GM21526 (cell line): ENCODE results near the gene ADD3.

ENCODE experiments used
- ATAC-seq: cut with Tn5 transposase; IDR thresholded peaks from one replicate; pipeline ENCODE4 v1.9.1; 2021; ENCODE audit warnings: moderate library complexity; ENCODE audit not compliant: unreplicated experiment, low FRiP score

Gene ADD3, protein sequence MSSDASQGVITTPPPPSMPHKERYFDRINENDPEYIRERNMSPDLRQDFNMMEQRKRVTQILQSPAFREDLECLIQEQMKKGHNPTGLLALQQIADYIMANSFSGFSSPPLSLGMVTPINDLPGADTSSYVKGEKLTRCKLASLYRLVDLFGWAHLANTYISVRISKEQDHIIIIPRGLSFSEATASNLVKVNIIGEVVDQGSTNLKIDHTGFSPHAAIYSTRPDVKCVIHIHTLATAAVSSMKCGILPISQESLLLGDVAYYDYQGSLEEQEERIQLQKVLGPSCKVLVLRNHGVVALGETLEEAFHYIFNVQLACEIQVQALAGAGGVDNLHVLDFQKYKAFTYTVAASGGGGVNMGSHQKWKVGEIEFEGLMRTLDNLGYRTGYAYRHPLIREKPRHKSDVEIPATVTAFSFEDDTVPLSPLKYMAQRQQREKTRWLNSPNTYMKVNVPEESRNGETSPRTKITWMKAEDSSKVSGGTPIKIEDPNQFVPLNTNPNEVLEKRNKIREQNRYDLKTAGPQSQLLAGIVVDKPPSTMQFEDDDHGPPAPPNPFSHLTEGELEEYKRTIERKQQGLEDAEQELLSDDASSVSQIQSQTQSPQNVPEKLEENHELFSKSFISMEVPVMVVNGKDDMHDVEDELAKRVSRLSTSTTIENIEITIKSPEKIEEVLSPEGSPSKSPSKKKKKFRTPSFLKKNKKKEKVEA

DNA sequence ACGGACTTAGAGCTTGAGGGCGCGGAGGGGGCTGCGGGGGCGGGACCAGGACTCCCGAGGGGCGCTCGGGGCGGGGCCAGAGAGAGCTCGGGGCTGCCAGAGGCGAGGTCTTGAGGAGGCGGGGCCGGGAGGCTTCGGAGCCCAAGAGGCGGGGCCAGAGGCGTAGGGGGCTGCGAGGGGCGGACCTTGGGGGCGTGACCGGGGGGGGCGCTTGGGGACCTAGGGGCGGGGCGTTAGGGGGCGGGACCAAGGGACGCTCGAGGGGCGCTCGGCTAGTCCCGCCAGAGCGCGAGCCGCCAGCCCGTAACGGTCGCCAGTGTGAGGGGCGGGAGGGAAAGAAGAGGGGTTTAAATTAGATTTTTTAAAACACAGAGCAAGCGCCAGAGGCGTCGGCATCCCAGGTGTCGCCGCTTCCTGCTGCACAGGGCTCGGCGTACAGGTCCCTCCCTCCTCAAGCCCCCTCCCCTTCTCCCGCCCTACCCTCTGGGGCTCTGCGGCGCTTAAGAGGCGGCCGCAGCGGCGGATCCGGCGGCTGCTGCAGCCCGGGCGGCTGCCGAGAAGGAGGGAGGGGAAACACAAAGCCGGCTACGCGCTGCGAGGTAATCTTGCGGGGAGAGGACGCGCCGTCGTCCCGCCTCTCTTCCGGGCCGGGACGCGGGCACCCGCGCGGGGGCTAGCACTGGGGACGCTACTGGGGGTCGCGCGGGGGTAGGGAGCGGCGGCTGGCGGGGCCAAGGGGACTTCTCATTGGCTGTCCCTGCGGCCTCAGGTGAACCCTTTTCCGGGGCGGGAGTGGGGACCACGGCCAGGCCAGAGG lies at the start of gene ADD3:
Gene ADD3 (plus strand): TSS at position 284 of the 817 bp plus-strand sequence. CDS start 92,670 bp downstream, outside the sequence.
- ATAC-seq = peak; percentile 71

DNA sequence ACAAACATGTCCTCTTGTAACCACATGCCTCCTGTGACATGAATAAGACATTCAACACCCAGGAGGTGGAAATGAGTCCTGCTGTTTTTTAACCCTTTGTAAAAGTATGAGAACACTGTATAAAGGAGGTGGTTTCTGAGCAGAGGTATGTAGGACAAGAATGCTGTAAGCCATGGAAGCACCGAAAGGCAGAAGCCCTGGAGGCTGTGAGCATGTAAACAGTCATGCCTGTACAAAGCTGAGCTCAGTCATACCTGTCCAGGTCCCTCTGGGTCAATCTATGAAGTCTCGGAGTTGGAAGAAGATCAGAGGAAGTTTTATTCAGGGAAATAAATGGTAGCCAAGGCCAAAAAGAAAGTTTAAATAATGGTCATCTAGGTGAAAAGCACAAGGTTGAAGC lies 49.7 kb upstream of the ADD3 start:
- ATAC-seq = no peak

DNA sequence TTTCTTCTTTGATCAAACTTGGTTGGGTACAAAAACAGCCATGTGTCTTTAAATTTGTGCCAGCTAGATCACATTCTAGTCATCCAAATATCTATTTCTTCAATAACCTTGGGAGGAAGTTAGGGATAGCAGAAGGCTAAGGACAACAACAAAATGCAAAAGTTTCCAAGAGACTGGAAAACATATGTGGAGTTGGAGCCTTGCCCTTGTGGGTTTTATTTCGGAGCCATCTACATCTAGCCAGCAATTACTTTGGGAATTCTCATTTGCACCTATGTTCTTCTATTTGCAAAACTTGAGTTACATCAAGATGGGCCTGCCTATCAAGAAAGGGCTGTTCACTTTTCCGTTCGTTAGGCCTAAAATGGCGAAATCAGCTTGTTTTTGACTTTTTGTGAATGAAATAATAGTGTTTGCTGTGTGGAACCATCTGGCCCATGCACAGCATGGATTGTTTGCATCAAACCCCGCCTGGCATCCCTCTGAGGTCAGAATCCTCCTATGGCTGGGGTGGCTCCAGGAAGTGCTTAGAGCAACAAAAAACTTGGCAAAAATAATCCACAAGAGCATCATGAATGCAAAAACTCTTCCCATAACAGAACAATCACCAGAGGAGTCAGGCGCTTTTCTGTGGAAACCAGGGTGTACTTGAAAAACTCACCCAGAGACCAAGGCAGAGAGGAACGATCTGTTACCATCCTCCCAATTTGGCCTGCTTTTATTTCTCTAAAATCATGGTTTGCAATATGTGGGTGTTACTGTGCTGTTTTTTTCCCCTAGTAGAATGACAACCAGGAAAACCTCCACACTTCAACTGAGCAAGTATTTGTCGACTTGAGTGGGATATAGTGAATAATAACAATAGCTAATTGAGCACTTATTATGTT lies 48.3 kb upstream of the ADD3 start:
- ATAC-seq = no peak

DNA sequence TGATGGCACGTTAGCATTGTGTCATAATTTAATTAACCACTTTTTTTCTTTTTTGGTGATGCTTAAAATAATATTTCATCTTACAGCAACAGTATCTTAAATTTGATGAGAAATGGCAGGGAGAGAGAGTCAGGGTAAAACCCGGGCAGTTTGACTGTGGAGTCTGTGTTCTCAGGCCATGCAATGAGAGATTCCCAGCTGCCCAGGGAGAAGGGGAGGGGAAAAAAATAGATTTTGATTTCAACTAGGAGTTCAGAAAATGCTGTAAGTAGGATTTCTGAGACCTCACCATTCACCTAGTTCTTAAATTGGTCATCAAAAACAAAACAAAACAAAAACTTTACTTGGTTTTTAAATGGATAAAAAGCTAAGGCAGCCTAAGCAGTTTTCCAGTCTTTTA lies 47.1 kb upstream of the ADD3 start:
- no peak for ATAC-seq

DNA sequence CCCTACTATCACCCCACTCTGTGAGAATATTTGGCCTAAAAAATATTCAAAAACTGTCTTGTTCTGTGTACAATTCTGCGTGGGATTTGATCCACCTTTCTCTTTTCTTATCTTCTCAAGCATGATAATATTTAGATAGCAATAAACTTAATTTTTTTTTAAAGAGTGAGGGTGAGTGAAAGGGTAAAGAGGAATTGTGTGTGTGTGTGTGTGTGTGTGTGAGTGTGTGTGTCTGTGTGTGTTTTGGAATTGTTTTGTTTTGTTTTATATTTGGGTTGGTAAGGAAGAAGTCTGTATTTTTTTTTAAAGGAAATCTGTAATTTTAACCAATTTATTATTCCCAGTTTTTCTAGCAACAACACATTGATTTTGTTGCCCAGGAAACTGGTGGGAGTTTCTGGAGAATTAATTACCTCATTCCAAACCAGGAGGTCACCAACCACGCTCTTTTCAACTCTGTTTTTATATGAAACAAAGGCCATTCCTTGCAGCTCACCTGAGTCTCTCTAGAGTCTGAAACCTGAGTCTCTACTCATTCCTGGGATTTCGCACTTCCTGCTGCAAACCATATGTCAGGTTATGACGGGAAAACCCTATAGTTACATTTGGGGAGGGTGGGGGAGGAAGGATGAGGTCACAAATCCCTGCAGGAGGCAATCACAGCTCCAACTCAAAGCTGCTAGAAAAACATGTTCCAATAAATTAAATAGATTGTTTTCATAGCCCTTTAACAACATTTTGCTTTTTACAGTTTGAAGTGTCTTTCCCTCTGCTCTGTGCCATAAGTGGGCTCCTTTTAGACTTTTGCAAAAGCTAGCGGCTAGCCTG lies 46.4 kb upstream of the ADD3 start:
- ATAC-seq = no peak

DNA sequence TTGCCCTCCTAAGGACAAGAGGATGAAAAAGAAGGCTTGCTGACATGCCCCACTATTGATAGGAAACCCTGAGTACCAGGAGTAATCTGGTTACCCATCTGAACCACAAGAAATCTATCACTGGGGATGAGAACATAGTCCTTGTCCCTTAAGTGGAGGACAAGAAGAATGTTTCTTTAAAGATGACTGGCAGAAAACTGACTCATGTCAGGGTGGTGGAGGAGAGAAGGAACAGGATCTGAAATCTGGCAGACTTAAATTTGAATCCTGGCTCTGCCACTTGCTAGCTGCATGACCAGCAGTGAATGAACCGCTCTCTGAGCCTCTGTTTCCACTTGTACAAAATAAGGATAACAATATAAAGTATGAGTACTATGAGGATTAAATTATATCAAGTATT lies 45.5 kb upstream of the ADD3 start:
- no peak for ATAC-seq

DNA sequence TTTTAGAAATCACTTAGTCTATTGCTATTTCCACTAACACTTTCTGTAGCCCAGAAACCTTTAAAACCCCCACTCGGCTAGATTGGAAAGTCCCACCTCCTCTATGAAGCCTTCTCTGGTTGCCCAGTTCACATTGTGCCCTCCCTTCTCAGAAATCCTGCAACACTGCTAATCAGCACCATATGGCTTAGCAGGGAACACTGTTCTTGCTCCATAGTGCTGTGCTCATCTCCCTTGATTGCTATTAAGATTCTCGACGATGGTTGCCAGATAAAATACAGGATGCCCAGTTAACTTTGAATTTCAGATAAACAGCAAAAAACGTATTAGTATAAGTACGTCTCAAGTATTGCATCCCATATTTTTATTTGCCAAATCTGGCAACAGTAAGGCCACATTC lies 44.3 kb upstream of the ADD3 start:
- no peak for ATAC-seq

DNA sequence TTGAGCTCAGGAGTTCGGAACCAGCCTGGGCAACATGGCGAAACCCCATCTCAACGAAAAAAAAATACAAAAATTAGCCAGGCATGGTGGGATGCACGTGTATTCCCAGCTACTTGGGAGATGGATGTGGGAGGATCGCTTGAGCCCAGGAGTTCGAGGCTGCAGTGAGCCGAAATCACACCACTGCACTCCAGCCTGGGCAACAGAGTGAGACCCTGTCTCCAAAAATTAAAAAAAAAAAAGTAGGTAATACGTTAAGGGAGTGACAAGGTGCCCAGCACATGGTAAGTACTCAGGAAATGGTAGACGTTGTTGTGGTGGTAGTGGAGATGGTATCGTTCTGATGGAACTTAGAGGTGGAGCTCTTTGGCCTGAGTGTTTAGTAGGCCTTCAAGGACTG lies 43.5 kb upstream of the ADD3 start:
- ATAC-seq = no peak

DNA sequence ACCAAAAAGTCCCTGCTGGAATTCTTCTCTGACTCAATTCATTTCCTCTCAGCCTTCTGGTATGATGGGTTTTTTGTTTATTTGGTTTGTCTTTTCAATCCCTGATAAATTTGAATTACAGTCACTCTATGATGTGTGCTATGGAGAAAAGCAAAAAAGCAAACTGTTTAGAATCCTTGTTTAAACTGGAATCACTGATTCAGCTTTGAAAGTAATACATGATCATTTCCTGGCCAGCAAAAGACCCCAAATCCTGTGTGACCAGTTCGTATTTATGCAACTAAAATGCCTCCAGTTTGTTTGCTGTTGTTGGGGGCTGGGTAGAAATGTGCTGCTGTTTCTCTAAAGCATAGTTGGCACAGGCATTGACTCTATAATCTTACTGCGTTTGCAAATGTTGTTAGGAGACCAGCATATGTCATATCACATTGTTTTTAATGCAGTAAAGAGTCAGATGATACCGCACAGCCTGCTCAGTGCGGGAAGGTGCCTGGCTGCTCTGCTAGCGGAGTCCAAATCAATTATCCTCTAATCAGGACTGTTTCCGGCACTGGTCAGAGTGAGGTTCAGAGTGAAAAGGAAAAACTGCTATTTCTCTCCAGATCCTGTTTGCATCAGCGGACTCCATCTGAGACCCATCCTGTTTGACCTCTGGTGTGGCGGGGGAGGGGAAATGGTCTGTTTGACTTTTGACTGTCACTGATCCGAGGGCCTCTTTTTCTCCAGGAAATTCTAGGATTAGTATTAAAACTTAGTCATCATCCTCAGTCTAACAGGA lies 40.6 kb upstream of the ADD3 start:
- ATAC-seq = no peak

DNA sequence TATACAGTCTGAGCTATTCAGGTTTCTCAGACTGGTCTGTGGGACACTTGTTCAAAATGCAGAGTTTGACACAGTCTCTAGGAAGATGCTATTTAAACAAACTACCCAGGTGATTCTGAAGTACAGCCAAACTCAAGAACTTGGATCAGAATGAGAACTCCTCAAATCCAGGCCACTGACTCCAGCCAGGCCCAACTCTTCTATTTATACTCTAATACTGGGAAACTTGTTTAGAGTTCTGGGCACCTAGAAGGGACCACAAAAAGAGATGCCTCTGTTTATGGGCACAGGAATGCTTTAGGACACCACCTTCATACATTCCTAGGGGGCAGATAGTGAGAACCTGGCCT lies 40.1 kb upstream of the ADD3 start:
- no peak for ATAC-seq

DNA sequence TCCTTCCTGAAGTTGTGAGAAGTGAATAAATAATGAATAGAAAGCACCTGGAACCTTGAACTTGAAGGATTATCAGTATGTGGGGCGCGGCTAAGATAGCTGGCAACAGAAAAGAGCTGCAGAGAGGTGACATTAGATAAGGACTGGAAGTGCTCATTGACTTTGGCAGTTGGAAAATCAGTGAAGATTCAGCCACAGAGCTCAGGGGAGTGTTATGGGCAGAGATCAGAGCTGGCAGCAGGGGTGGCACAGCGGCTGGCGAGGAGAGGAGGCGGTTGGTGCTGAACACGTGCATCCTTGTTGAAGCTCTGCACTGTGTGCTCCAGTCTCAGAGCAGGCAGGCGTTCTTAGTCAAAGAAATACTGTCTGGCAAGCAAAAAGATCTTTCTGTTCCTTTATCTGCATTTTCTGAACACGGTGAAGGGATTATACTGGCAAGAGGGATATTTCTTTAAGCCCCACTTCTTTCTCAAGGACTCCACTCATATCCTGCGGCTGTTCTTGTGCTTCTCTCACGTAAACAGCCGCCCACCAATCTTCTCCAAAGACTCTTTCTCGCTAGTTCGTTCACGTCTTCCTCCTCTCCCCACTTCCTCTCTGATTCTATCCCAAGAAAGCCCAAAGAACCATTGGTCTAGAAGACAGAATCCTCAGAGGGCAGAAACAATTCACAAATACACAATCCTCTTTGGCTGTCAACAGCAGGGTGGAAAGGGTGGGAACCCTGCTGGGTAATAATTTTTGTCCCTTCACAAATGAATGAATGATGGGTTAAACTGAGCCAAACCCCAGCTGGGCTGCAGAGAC lies 38.6 kb upstream of the ADD3 start:
- ATAC-seq = no peak

DNA sequence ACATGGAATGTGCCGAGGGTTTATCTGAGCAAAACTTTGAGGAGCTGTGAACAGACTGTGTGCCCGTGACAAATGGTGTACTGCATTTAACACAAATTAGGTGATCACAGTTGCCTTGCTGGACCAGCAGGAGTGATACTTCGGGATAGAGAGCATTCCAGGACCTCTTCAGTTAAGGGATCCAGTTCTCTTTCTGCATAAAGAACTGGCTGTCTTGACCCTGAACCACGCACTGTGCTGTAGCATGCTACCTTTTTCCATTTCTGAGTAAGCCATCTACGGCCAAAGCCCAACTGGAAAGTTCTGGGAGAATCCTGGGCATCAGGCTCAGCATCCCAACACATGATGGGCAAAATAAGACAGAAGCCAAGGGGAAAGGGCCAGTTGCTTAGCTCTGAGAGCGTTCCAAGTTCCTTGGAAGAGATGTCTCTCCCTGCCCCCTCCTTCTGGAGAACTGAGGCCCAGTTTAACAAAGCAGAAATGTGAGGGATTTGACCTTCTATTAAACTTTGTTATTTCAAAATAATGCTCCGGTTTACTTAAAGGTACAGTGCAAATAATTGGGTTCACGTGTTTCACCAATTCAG lies 37.9 kb upstream of the ADD3 start:
- no peak for ATAC-seq

DNA sequence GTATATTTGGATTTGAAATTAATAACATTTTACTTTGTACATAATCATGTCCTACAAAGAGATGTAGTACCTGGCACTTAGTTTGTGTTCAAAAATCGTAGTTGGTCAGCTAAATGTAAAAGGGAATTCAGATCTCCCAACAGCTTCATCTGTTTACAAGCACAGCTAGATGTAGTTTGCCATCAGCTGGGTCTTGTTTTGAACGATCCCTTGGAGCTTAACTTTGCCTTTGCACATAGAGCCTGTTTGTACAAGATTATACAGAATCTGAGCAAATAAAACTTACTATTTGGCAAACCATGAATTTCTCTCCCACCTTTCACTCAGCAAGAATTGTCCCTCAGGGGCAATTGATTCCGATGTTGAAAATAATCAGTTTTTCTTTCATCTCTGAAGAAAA lies 36.1 kb upstream of the ADD3 start:
- ATAC-seq = no peak

DNA sequence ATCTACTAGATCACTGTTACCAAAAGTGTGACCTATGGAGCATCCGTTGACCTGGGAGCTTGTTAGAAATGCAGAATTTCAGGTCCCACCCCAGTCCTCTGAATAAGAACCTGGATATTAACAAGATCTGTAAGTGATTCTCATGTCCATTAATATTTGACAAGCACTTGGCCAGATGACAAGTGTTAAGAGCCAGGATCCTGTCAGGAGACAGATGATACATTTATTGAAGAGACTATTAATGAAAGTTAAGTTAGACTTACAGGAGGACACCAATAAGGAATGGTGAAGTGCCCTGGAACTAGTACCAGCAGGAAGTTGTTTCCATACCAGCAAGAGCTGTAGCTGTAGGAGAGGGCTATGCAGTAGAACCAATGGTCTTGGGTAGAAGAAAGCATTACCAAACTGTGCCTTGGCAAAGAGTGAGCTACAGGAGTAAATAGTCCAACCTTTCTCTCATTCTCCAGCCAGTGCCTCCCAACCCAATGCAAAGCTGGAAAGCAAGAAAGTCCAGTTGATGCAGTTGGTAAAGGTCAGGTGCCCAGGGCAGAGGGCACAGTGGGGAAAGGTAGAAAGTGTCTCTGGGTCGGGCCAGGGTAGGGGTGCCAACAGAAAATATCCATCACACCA lies 35.3 kb upstream of the ADD3 start:
- no peak for ATAC-seq

DNA sequence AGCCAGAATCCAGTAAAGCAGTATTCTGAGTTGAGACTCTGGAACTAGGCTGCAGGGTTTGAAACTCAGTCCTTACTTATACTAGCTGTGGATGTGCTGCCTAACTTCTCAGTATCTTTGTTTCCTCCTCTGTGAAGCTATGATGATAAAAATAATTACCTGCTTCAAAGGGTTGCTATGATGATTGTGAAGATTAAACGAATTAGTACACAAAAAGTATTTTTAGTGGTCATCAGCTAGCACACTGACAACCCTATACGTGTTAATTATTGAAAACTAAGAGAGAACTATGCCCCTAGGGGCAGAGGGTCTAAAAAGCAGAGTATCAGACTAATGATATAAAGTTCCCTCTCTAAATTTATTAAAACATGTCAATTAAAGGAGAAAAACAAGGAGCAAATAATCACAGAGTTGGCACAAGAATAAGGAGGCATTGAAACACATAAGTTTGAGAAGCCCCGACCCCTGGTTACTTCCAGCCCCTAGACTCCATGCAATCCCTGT lies 34.4 kb upstream of the ADD3 start:
- ATAC-seq = no peak

DNA sequence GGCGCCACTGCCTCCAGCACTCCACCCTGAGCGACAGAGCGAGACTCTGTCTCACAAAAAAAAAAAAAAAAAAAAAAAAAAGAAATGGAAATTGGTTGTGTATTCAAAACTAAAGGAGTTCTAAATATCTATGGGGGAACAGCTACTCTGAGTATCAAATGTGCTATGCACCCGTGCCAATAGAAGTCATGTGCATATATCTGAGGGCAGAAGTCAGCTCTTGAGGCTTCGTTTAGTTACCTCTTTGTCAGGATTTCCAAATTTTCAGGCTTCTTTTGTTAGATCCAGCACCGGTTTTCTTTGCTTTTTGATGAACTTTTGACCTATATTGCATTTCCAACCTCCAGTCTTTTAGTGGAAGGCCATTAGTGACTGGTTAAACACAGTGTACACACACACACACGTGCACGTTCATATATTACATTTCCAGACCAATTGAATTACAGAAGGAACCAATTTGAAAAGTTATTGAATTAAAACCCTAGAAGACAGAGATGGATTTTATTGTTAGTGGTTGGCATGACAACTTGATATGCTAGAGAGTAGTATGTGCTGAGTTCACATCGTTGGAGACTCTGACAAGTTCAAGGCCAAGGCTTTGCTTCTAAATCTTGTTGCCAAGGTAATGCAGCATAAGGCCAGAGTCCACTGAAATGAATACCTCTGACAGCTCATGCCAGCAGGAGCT lies 33.1 kb upstream of the ADD3 start:
- no peak for ATAC-seq
